Activated T-cell treated with anti-CD3 and anti-CD28 coated beads, Interleukin-2, amount 50 U/mL, for 72 hours (primary cell): ENCODE results near the gene U2AF1. TPM values are rescaled to one million over a fixed set of nuclear protein-coding genes. Genes with fewer than 3 reads are reported as not detected.

Source experiments
- total RNA-seq, 2 donors: library from RNA; stranded (reverse); gene quantifications; one replicate each; pipeline ENCODE4 v1.2.3, GENCODE V29; 2022

Gene U2AF1
- total RNA-seq, 2 donors from 2014 or later: 36.7 to 73.4 TPM

Other genes starting within 250 kb of the U2AF1 start
- 10 to 100 TPM; 17.1 to 18.9 TPM for gene WDR4, start 228.0 kb downstream of the U2AF1 start, total RNA-seq
- gene NDUFV3, start 214.3 kb downstream of the U2AF1 start, total RNA-seq: 10 to 100 TPM; 18.2 to 21.7 TPM
- under 1 TPM; 0.25 to 0.31 TPM for gene ERVH48-1, start 181.9 kb downstream of the U2AF1 start, total RNA-seq
- 10 to 100 TPM; 22.8 to 26.8 TPM for gene PKNOX1, start 133.0 kb downstream of the U2AF1 start, total RNA-seq
- gene CBS, start 31.7 kb downstream of the U2AF1 start, total RNA-seq: 100 to 1,000 TPM in 1 of 2 donors, 10 to 100 TPM in 1; 89.1 to 130 TPM
- not detected for gene CRYAA, start 61.4 kb upstream of the U2AF1 start, total RNA-seq